Measurements from ENCODE around the gene LEP. TPM values are rescaled to one million over a fixed set of nuclear protein-coding genes. Genes with fewer than 3 reads are reported as not detected.

The LEP gene
- total and polyA plus RNA-seq, 2 donors from 2014 or later: not detected

GRCh38 chr7:128205068-128205467, 36.0 kb upstream of the LEP start:
- Histone ChIP-seq H3K4me1 (ENCODE audit: control insufficient read depth in 2 of 3, insufficient read depth in 2 of 3, low read depth in 1 of 3, low read length in 3 of 3) (peaks cover 0 to 5% (median 0%) of the 10 kb centered on the region in 3 donors), H3K27ac (ENCODE audit: low read depth in 2 of 2, low read length in 2 of 2) (no peak overlapping the region), H3K27me3 (ENCODE audit: control insufficient read depth, insufficient read depth, low read length) (peaks cover 13% of the 10 kb centered on the region), H3K36me3 (ENCODE audit: control insufficient read depth in 2 of 3, insufficient read depth in 3 of 3, low read length in 3 of 3) (no peaks in the 10 kb centered on the region), H3K9ac (ENCODE audit: low read length in 3 of 3) (no peak overlapping the region), H3K9me3 (ENCODE audit: control insufficient read depth in 2 of 3, insufficient read depth in 1 of 3, low read length in 3 of 3) (no peaks in the 10 kb centered on the region), H3K4me3 (ENCODE audit: low read length in 3 of 3) (no peak overlapping the region)
- no peak for FAIRE-seq
- TF ChIP-seq, protein P1, sequence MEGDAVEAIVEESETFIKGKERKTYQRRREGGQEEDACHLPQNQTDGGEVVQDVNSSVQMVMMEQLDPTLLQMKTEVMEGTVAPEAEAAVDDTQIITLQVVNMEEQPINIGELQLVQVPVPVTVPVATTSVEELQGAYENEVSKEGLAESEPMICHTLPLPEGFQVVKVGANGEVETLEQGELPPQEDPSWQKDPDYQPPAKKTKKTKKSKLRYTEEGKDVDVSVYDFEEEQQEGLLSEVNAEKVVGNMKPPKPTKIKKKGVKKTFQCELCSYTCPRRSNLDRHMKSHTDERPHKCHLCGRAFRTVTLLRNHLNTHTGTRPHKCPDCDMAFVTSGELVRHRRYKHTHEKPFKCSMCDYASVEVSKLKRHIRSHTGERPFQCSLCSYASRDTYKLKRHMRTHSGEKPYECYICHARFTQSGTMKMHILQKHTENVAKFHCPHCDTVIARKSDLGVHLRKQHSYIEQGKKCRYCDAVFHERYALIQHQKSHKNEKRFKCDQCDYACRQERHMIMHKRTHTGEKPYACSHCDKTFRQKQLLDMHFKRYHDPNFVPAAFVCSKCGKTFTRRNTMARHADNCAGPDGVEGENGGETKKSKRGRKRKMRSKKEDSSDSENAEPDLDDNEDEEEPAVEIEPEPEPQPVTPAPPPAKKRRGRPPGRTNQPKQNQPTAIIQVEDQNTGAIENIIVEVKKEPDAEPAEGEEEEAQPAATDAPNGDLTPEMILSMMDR (IDR thresholded peaks at IDR 0.05; ENCODE audit: borderline replicate concordance, extremely low read depth, insufficient read depth): no peak
- no peak for DNase-seq
- intact Hi-C loops (cut with DNase I): loop anchor here (10.0 kb wide), 1 partner anchor 70 kb away; no protein-coding TSS in a partner anchor

DNA sequence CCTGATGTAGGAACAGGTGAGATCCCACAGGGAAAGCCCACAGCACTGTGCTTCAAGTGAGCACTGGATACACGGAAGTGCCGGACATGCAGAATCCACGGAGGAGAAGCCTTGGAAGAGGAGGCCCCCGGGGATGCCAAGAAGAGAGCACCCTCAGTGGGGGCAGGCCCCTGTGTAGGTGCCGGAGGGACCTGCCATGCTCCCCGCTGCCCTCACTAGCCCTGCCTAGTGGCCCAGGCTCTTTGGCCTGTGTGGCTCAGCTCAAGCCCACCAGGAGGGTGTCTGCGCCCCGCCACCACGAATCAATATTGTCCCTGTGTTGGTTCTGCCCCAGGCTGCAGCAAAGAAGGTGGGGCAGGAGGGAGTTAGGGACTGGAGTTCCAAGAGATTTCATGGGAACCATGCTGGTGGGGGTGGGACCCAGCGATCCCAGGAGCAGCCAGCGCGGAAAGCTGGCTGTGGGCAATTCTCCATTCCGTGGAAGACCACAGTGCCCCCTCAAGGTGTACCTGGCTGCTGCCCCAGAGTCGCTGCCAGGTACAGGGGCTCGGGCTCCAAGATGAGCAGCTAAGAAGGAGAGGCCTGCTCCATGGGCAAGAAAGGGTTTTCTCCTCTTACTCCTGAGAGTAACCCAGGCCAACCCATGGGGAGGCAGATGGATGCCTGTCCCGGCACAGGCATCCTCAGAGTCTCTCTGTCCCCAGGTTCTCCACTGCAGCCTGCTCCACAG, 34.9 kb upstream of the LEP start:
- H3K4me3 ChIP-seq (ENCODE audit: low read length in 3 of 3): no peak overlapping the region
- H3K9ac ChIP-seq (ENCODE audit: low read length in 3 of 3): no peak overlapping the region
- intact Hi-C loops (cut with DNase I): loop anchor here (10.0 kb wide), 1 partner anchor 71 kb away; no protein-coding TSS in a partner anchor
- TF ChIP-seq, protein P1 (IDR thresholded peaks at IDR 0.05; ENCODE audit: borderline replicate concordance, extremely low read depth, insufficient read depth): no peak
- no peak for DNase-seq
- H3K36me3 ChIP-seq (ENCODE audit: control insufficient read depth in 2 of 3, insufficient read depth in 3 of 3, low read length in 3 of 3): no peaks in the 10 kb centered on the region
- peaks cover 13% of the 10 kb centered on the region for H3K27me3 ChIP-seq (ENCODE audit: control insufficient read depth, insufficient read depth, low read length)
- peaks cover 0 to 5% (median 0%) of the 10 kb centered on the region in 3 donors for H3K4me1 ChIP-seq (ENCODE audit: control insufficient read depth in 2 of 3, insufficient read depth in 2 of 3, low read depth in 1 of 3, low read length in 3 of 3)
- FAIRE-seq: no peak
- H3K27ac ChIP-seq (ENCODE audit: low read depth in 2 of 2, low read length in 2 of 2): no peak overlapping the region
- H3K9me3 ChIP-seq (ENCODE audit: control insufficient read depth in 2 of 3, insufficient read depth in 1 of 3, low read length in 3 of 3): no peaks in the 10 kb centered on the region

DNA sequence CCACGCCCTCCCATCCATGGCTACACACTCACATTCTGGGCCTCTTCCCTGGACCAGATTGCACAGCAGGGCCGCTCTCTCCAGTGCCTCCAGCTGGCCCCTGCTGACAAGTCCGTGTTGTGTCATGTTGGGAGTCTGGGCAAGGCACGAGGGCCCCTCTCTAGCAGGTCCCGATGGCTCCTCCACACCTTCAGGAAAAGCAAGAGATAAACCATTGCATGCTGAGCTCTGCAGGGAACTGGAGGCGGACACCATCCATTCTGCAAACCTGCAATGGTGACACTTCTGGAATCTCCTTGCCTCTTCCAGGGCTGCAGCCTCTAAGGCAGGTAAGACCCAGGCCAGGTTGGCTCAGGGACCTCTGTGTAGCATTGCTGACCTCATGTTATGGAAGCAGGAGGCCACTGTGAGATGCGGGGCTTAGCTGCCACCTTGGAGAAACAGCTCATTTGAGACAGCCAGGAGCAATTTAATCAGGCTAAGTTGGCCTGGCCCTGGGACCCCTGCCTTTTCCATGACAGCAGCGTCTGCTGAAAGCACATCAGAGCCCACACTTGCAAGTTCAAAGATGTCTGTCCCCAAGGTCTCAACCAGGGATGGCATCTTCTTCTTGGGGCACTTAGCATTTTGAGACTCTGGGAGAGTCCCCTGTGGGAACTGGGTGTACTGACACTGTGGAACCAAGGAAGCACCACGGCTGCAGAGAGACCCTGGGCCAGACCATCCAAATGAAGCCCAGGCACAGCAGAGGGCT, 34.2 kb upstream of the LEP start:
- H3K9me3 ChIP-seq (ENCODE audit: control insufficient read depth in 2 of 3, insufficient read depth in 1 of 3, low read length in 3 of 3): no peaks in the 10 kb centered on the region
- no peak overlapping the region for H3K4me3 ChIP-seq (ENCODE audit: low read length in 3 of 3)
- H3K27ac ChIP-seq (ENCODE audit: low read depth in 2 of 2, low read length in 2 of 2): no peak overlapping the region
- no peaks in the 10 kb centered on the region for H3K36me3 ChIP-seq (ENCODE audit: control insufficient read depth in 2 of 3, insufficient read depth in 3 of 3, low read length in 3 of 3)
- peaks cover 7% of the 10 kb centered on the region for H3K27me3 ChIP-seq (ENCODE audit: control insufficient read depth, insufficient read depth, low read length)
- FAIRE-seq (no peak), DNase-seq (no peak)
- TF ChIP-seq, protein P1 (IDR thresholded peaks at IDR 0.05; ENCODE audit: borderline replicate concordance, extremely low read depth, insufficient read depth): no peak
- intact Hi-C loops (cut with DNase I): loop anchor here (10.0 kb wide), 1 partner anchor 72 kb away; no protein-coding TSS in a partner anchor
- no peak overlapping the region for H3K9ac ChIP-seq (ENCODE audit: low read length in 3 of 3)
- peaks cover 0 to 2% (median 0%) of the 10 kb centered on the region in 3 donors for H3K4me1 ChIP-seq (ENCODE audit: control insufficient read depth in 2 of 3, insufficient read depth in 2 of 3, low read depth in 1 of 3, low read length in 3 of 3)
